Fibroblast of the aortic adventitia (primary cell): Measurements from ENCODE around the gene SPTBN1. TPM values are rescaled to one million over a fixed set of nuclear protein-coding genes. Genes with fewer than 3 reads are reported as not detected.
A peak's percentile ranks its signal among the peaks of the same experiment; 100 is the strongest.

Experiments
- DNase-seq: peaks from one replicate; pipeline ENCODE4 v3.0.0-alpha.2; 2010; ENCODE audit warnings: low read depth
- H3K4me3 ChIP-seq: 2 replicates; pipeline ENCODE4 v1.5.1; 2011; ENCODE audit warnings: low read depth, mild to moderate bottlenecking, control low read depth, low read length, moderate library complexity
- total RNA-seq: library from RNA; depleted of rRNA; stranded (reverse); fragments of >200 nt; gene quantifications from 2 replicates; pipeline ENCODE4 v1.2.3, GENCODE V29; 2012; ENCODE audit warnings: low replicate concordance
- TF ChIP-seq, protein P1 (sequence below): IDR thresholded peaks from 2 replicates; pipeline ENCODE4 v1.5.1; 2011; ENCODE audit warnings: mild to moderate bottlenecking, low read length, control low read depth, inconsistent platforms; ENCODE audit not compliant: insufficient read depth

Gene SPTBN1
- total RNA-seq, 1 donor = 293 TPM

- H3K4me3 ChIP-seq = no peak overlapping the region
- TF ChIP-seq, protein P1, sequence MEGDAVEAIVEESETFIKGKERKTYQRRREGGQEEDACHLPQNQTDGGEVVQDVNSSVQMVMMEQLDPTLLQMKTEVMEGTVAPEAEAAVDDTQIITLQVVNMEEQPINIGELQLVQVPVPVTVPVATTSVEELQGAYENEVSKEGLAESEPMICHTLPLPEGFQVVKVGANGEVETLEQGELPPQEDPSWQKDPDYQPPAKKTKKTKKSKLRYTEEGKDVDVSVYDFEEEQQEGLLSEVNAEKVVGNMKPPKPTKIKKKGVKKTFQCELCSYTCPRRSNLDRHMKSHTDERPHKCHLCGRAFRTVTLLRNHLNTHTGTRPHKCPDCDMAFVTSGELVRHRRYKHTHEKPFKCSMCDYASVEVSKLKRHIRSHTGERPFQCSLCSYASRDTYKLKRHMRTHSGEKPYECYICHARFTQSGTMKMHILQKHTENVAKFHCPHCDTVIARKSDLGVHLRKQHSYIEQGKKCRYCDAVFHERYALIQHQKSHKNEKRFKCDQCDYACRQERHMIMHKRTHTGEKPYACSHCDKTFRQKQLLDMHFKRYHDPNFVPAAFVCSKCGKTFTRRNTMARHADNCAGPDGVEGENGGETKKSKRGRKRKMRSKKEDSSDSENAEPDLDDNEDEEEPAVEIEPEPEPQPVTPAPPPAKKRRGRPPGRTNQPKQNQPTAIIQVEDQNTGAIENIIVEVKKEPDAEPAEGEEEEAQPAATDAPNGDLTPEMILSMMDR = no peak
- DNase-seq = no peak
Measured at GRCh38 chr2:54618646-54619565, 162.8 kb downstream of the SPTBN1 start.

GRCh38 chr2:54619660-54620231 lies 163.6 kb downstream of the SPTBN1 start:
- TF ChIP-seq, protein P1 = no peak
- no peak overlapping the region for H3K4me3 ChIP-seq
- no peak for DNase-seq

GRCh38 chr2:54620948-54621347 lies 164.8 kb downstream of the SPTBN1 start:
- TF ChIP-seq, protein P1 = no peak
- DNase-seq = no peak
- no peak overlapping the region for H3K4me3 ChIP-seq

GRCh38 chr2:54624591-54625071 lies 168.5 kb downstream of the SPTBN1 start:
- DNase-seq = peak; percentile 56

GRCh38 chr2:54626131-54626530 lies 170.0 kb downstream of the SPTBN1 start:
- TF ChIP-seq, protein P1 = no peak

More at GRCh38 chr2:54624591-54625071, 168.5 kb downstream of the SPTBN1 start:
- H3K4me3 ChIP-seq = no peak overlapping the region
- TF ChIP-seq, protein P1 = no peak

GRCh38 chr2:54626884-54627283 lies 170.8 kb downstream of the SPTBN1 start:
- no peak overlapping the region for H3K4me3 ChIP-seq
- TF ChIP-seq, protein P1 = no peak
- no peak for DNase-seq

More at GRCh38 chr2:54626131-54626530, 170.0 kb downstream of the SPTBN1 start:
- no peak overlapping the region for H3K4me3 ChIP-seq
- no peak for DNase-seq
